Myocyte (in vitro differentiated cells): ENCODE data around the gene CDH15. TPM values are rescaled to one million over a fixed set of nuclear protein-coding genes. Genes with fewer than 3 reads are reported as not detected.
A peak's percentile ranks its signal among the peaks of the same experiment; 100 is the strongest.

Source experiments
- DNase-seq: peaks from one replicate; pipeline ENCODE4 v3.0.0-alpha.2; 2012; ENCODE audit warnings: low read depth
- total RNA-seq: library from RNA; depleted of rRNA; stranded (reverse); fragments of >200 nt; gene quantifications from 2 replicates; pipeline ENCODE4 v1.2.3, GENCODE V29; 2014

CDH15 gene
- total RNA-seq, 1 donor from 2014 or later = 251 TPM

- no peak for DNase-seq
Measured at GRCh38 chr16:89140981-89141883, 30.3 kb upstream of the CDH15 start.

GRCh38 chr16:89141884-89142267 is 29.7 kb upstream of the CDH15 start:
- no peak for DNase-seq

DNA sequence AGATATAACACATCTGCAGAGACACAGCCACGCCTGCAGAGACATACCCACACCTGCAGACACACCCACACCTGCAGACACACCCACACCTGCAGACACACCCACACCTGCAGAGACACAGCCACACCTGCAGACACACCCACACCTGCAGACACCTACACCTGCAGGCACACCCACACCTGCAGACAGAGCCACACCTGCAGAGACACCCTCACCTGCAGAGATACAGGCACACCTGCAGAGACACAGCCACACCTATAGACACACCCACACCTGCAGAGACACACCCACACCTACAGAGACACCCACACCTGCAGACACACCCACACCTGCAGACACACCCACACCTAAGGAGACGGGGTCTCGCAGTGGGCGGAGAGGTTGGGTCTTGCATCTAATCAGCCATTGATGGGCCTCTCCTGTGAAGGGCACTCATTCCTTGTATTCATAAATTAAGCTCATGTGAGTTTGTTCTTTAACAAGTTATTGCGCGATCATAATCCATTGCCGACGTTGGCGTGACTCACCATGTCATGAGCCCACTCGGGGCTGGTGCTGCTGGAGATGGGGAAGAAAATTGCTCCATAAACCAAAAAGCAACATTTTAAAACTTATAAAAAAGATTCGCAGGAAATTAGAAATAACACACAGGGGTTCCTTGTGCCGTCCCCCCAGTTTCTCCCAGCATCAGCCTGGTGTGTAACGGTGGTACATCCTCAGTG is 28.9 kb upstream of the CDH15 start:
- DNase-seq = no peak

DNA sequence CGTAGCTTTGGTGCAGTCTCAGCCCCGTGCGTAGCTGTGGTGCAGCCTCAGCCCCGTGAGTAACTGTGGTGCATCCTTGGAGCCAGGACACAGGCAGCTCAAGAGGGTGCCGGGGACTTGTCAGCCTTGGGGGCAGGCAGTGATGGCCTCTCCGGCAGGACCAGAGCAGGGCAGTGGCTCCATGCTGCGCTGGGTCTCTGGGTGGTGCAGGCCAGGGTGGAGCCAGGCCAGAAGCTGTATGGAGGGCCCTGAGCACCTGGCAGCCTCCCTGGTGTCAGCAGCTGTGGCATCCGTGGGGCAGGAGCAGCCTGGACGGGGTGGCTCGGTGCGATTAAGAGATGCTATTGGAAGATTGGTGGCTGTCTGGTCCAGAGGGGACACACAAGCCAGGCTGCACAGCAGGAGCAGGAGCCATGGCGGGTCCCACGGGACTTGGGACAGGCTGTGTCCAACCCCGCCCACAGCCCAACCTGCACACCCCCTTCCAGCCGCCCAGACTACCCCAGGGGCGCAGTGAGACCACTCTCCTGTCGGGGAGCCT is 28.3 kb upstream of the CDH15 start:
- DNase-seq = no peak

DNA sequence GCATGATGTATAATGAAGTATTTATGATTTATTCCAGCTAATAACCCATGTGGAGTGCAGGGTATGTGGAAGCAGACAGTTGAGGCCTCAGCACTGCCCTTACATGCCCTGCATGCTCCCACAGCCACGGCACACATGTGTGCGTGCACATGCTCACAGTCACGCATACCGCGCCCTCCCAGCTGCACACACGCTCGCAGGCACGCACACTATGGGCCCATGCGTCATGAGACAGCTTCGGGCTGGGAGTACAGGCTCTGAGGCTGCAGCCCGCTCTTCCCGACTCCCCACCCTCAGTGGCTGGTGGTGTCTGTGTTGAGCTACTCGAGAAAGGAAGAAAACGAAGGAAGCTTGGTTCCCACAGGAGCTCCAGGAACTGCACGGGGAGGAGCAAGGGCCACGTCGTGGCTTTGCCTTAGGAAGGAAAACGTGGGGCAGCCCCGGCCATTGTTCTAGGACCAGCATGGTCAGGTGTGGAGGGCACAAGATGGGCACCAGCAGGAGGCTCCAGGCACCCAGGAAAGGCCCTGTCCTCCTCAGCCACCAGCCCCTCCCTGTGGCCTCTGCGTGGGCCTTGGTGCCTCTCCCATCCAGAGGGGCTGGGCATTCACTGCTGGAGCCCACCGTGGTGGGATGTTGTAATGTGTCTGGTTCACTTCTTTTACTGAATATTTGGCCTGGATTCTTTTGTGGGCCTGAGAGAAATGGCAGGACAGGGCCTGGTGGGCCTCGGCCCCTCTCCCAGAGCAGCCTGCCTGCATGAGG is 27.5 kb upstream of the CDH15 start:
- no peak for DNase-seq

DNA sequence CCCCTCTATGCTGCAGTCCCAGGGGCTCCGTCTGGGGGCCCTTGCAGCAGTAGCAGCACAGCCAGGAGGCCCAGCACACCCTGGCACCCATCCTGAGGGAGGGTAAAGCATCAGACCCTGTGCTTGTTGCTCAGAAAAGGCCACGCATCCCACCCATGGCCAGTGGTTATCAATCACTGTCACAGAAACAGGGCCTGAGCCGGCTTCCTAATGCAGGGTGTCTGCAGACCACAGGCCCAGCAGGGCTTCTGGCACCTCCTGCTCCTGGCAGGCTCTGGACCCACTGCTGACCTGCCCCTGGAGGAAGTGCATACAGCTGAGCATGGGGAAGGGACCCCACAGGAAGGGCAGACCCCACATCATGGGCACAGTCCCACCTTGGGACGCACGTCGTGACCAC is 26.9 kb upstream of the CDH15 start:
- no peak for DNase-seq

GRCh38 chr16:89145406-89146161 is 26.0 kb upstream of the CDH15 start:
- DNase-seq = no peak

- DNase-seq = no peak
Measured at GRCh38 chr16:89146211-89147005, 25.1 kb upstream of the CDH15 start.

GRCh38 chr16:89147085-89147817 is 24.3 kb upstream of the CDH15 start:
- no peak for DNase-seq

- no peak for DNase-seq
Measured at GRCh38 chr16:89149386-89149785, 22.2 kb upstream of the CDH15 start.

GRCh38 chr16:89150090-89150835 is 21.3 kb upstream of the CDH15 start:
- no peak for DNase-seq

DNA sequence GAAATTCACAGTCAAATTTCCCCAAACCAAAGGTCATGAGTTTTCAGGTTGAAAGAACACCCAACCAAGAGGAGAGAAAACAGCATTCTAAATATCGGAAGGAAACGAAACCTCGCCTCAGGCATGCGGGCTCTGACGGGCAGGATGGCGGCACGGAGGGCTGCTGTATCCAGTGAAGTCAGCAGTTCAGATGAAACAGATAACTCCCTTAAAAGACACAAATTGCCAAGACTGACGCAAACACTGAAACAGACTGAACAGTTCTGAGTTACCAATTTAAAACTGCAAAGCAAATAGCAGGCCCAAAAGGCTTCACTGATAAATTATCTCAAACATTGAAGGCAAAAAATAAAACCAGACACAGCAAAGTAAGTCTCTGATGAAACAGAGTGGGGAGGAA is 20.6 kb upstream of the CDH15 start:
- DNase-seq = no peak

DNA sequence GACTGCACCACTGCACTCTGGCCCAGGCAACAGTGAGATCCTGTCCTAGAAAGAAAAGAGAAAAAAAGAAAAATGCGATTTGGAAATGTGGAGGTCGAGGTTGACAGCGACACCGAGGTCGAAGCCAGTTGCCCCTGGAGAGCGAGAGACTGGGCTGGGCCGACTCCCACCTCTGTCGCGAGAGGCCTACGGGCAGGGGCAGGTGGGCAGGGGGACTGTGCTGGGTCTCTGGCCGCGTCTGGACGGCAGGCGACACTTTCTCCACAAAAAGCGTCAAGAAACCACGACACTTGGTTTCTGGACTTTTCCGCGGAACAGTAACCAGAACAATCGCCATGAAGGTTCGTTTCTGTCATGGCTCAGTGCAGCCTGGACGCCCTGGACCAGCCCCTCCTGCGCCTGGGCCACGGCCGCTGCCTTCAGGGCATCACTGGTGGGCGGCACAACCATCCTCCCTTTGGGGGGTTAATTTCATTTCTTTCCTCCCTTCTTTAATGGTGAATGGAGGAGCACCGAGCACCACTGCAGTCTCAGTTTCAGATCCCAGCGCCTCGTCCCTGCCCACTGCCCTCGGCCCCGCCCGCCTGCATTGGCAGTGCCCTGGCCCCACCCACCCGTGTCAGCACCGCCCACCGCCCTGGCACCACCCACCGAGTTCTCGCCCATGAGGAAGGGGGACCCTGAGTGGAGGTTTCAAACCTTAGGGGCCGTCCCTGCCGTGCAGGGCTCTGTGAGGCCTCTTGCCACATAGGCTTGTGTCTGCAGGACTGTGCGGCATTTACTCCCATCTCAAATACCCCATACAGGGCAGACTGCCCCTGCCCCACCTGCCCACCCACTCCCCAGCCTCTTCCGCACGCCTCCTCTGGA is 18.5 kb upstream of the CDH15 start:
- no peak for DNase-seq

- DNase-seq = no peak
Measured at GRCh38 chr16:89153848-89154271, 17.7 kb upstream of the CDH15 start.

GRCh38 chr16:89154390-89155183 is 17.0 kb upstream of the CDH15 start:
- DNase-seq = no peak

- peak; percentile 70 for DNase-seq
Measured at GRCh38 chr16:89155184-89155679, 16.3 kb upstream of the CDH15 start.
